Urinary bladder (tissue), 4 donors: ENCODE measurements around the gene FRMPD1. TPM values are rescaled to one million over a fixed set of nuclear protein-coding genes. Genes with fewer than 3 reads are reported as not detected.

ENCODE experiments used
- DNase-seq: peaks from one replicate; pipeline ENCODE4 v3.0.0-alpha.2; 2015; ENCODE audit errors: extremely low spot score
- H3K27ac ChIP-seq: one replicate; pipeline ENCODE4 v1.5.1; 2013; ENCODE audit warnings: low read depth, mild to moderate bottlenecking, moderate library complexity
- H3K36me3 ChIP-seq: one replicate; pipeline ENCODE4 v1.6.1; 2013; ENCODE audit warnings: mild to moderate bottlenecking, moderate library complexity; ENCODE audit not compliant: insufficient read depth
- H3K4me1 ChIP-seq: one replicate; pipeline ENCODE4 v1.6.1; 2013; ENCODE audit warnings: mild to moderate bottlenecking, moderate library complexity; ENCODE audit not compliant: insufficient read depth
- H3K4me3 ChIP-seq: one replicate; pipeline ENCODE4 v1.5.1; 2013; ENCODE audit warnings: low read depth, low read length
- WGBS: extraction: QIAGEN DNeasy Blood & Tissue Kit; methylation state at CpG from one replicate; pipeline ENCODE4 v1.1.7; 2013; 5-methylcytosine and 5-hydroxymethylcytosine counted together
- polyA plus RNA-seq: library from polyadenylated mRNA; stranded (reverse); fragments of 200-250 nt; gene quantifications from one replicate; pipeline ENCODE4 v1.2.3, GENCODE V29; 2013
- total RNA-seq: library from RNA; depleted of rRNA; stranded (reverse); fragments of >200 nt; gene quantifications from one replicate; pipeline ENCODE4 v1.2.3, GENCODE V29; 2014
- donor health status: healthy with polysubstance abuse.
- donor health status: healthy.

FRMPD1 gene
- total and polyA plus RNA-seq, 2 donors: 0.03 to 1.1 TPM

DNA sequence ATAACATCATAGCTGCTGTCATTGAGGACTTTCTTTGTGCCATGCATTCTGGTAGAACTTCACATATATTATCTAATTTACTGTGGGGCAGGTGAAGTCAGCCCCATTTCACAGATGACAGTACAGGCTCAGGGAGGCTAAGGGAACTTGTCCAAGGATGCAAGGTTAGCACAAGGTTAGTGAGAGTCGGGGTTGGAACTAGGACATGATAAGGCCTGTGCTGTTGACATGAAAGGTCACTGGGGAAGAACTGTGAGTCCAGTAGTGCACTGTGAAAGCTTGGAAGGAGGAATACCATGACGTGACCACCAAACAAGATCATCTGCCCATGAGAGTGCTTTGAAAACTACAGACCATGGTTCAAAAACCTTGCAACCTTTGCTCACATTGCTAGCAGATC lies 26.7 kb downstream of the FRMPD1 start:
- Histone ChIP-seq H3K4me1 (no peaks in the 10 kb centered on the region), H3K27ac (no peak overlapping the region), H3K36me3 (no peaks in the 10 kb centered on the region), H3K4me3 (no peak overlapping the region)
- no peak for DNase-seq
- WGBS: 80% methylated on average over 2 of the region's 2 CpGs

- no peaks in the 10 kb centered on the region for H3K36me3 ChIP-seq
- WGBS: 65% methylated on average over 1 of the region's 1 CpG
- no peaks in the 10 kb centered on the region for H3K4me1 ChIP-seq
- no peak for DNase-seq
- H3K4me3 ChIP-seq: no peak overlapping the region
- no peak overlapping the region for H3K27ac ChIP-seq
Measured at GRCh38 chr9:37678789-37679273, 28.1 kb downstream of the FRMPD1 start.

GRCh38 chr9:37679649-37680402 lies 29.1 kb downstream of the FRMPD1 start:
- no peak for DNase-seq
- Histone ChIP-seq H3K27ac (no peak overlapping the region), H3K36me3 (no peaks in the 10 kb centered on the region), H3K4me1 (no peaks in the 10 kb centered on the region), H3K4me3 (no peak overlapping the region)
- WGBS: 63% methylated on average over 8 of the region's 8 CpGs

DNA sequence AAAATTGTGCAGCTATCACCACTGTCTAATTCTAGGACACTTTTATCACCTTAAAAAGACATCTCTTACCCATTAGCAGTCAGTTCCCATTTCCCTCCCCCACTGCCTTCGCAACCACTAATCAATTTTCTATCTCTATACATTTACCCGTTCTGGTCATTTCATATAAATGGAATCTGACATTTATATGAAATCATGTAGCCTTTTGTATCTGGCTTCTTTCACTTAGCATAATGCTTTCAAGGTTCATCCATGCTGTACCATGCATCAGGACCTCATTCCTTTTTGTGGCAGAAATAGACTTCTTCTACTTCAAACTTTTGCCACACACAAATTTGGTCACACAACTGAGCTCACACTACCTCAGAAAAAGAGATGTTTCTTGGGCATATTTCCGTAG lies 32.2 kb downstream of the FRMPD1 start:
- WGBS: 63% methylated on average over 3 of the region's 3 CpGs
- Histone ChIP-seq H3K36me3 (no peaks in the 10 kb centered on the region), H3K27ac (no peak overlapping the region), H3K4me1 (no peaks in the 10 kb centered on the region), H3K4me3 (no peak overlapping the region)
- no peak for DNase-seq

- Histone ChIP-seq H3K4me3 (no peak overlapping the region), H3K4me1 (no peaks in the 10 kb centered on the region), H3K27ac (no peak overlapping the region), H3K36me3 (no peaks in the 10 kb centered on the region)
- DNase-seq: no peak
- WGBS: 82% methylated on average over 10 of the region's 10 CpGs
Measured at GRCh38 chr9:37683531-37684371, 33.0 kb downstream of the FRMPD1 start.

- no peak for DNase-seq
- Histone ChIP-seq H3K27ac (no peak overlapping the region), H3K4me3 (no peak overlapping the region), H3K4me1 (no peaks in the 10 kb centered on the region), H3K36me3 (no peaks in the 10 kb centered on the region)
- WGBS: 49% methylated on average over 11 of the region's 11 CpGs
Measured at GRCh38 chr9:37692622-37693221, 42.0 kb downstream of the FRMPD1 start.

DNA sequence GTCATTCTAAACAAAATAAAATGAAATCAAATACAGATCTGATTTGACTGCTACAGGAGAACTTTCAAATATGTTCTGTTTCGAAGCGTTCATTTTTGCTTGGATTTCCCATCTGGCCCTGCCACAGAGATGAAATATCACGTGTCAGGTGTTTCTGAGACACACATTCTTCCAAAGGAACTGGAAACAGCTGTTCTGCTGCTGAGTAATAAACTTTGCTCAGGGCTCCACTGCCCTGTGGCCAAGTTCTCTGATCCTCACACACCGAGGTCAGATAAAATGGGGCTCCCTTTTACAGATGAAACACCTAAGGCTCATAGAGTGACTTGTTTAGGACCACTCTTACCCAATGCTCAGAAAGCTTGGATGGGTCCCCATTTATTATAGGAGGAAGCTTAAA lies 42.5 kb downstream of the FRMPD1 start:
- no peaks in the 10 kb centered on the region for H3K36me3 ChIP-seq

GRCh38 chr9:37694355-37694754 lies 43.6 kb downstream of the FRMPD1 start:
- Histone ChIP-seq H3K27ac (no peak overlapping the region), H3K36me3 (no peaks in the 10 kb centered on the region), H3K4me1 (no peaks in the 10 kb centered on the region), H3K4me3 (no peak overlapping the region)
- DNase-seq: no peak
- 89% methylated on average over 5 of the region's 5 CpGs for WGBS

More for the DNA sequence above, 42.5 kb downstream of the FRMPD1 start:
- no peaks in the 10 kb centered on the region for H3K4me1 ChIP-seq
- no peak for DNase-seq
- 6% methylated on average over 4 of the region's 4 CpGs for WGBS
- no peak overlapping the region for H3K4me3 ChIP-seq
- H3K27ac ChIP-seq: no peak overlapping the region

GRCh38 chr9:37696528-37696927 lies 45.8 kb downstream of the FRMPD1 start:
- 38% methylated on average over 1 of the region's 1 CpG for WGBS
- no peak overlapping the region for H3K27ac ChIP-seq
- DNase-seq: no peak
- no peaks in the 10 kb centered on the region for H3K4me1 ChIP-seq
- no peaks in the 10 kb centered on the region for H3K36me3 ChIP-seq
- no peak overlapping the region for H3K4me3 ChIP-seq

DNA sequence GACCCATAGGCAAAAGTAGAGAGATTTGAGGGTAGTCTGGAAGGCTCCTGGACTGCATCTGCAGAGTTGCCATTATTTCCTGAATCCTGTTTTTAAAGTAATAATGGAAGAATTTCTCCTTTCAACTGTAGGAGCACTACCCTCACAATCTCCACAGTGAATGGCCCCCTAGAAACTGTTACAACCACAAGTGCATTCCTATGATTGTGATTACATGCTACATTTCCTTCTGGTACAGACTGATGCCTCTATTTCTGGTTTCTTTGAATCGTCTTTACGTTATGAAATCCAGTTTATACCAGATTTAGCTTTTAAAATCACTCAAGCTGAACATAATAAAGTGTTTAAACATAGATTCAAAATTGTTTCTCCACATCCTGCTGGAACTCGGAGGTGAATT lies 49.4 kb downstream of the FRMPD1 start:
- Histone ChIP-seq H3K4me3 (no peak overlapping the region), H3K36me3 (no peaks in the 10 kb centered on the region), H3K4me1 (no peaks in the 10 kb centered on the region), H3K27ac (no peak overlapping the region)
- WGBS: 50% methylated on average over 3 of the region's 3 CpGs
- no peak for DNase-seq

DNA sequence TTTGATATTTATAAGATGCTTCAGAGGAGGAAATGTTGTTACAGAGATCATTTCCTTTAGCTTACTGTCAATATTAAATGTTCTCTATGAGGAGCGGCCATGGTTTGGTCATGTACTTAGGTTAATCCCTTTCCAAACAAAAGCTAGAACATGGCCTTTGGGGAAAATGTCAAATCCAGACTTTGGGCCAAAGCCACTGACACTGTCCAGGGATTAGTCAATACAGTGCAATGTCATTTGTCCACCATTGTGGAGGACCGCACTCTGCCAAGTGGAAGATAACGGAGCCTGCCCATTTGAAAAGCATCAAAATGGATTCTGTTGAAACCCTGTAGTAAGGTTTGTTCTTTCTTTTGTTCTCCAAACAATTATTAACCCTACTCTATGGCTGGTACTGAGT lies 50.1 kb downstream of the FRMPD1 start:
- Histone ChIP-seq H3K4me1 (no peaks in the 10 kb centered on the region), H3K4me3 (no peak overlapping the region), H3K36me3 (no peaks in the 10 kb centered on the region), H3K27ac (no peak overlapping the region)
- DNase-seq: no peak
- WGBS: 76% methylated on average over 3 of the region's 3 CpGs

GRCh38 chr9:37705787-37706186 lies 55.0 kb downstream of the FRMPD1 start:
- Histone ChIP-seq H3K36me3 (no peaks in the 10 kb centered on the region), H3K4me3 (no peak overlapping the region), H3K4me1 (no peaks in the 10 kb centered on the region), H3K27ac (no peak overlapping the region)
- WGBS: 77% methylated on average over 3 of the region's 3 CpGs
- DNase-seq: no peak

- H3K4me1 ChIP-seq: no peaks in the 10 kb centered on the region
- no peak for DNase-seq
- H3K4me3 ChIP-seq: no peak overlapping the region
- no peak overlapping the region for H3K27ac ChIP-seq
- H3K36me3 ChIP-seq: no peaks in the 10 kb centered on the region
- WGBS: 83% methylated on average over 3 of the region's 3 CpGs
Measured at GRCh38 chr9:37706290-37706689, 55.5 kb downstream of the FRMPD1 start.

GRCh38 chr9:37707748-37708147 lies 57.0 kb downstream of the FRMPD1 start:
- Histone ChIP-seq H3K36me3 (no peaks in the 10 kb centered on the region), H3K4me1 (no peaks in the 10 kb centered on the region), H3K27ac (no peak overlapping the region), H3K4me3 (no peak overlapping the region)
- no peak for DNase-seq
- 80% methylated on average over 4 of the region's 4 CpGs for WGBS
